CD4-positive, alpha-beta T cell treated with Interleukin-6 at 100 ng/mL for 8 hours (primary cell): ENCODE measurements around the gene C19orf81.

ENCODE experiments used
- DNase-seq: peaks from one replicate; pipeline ENCODE4 v3.0.0-alpha.2; 2020; ENCODE audit warnings: mixed read lengths, low spot score

C19orf81 gene

GRCh38 chr19:50659318-50660087 is 10.3 kb downstream of the C19orf81 start:
- DNase-seq, result no peak

GRCh38 chr19:50660088-50660366 is 10.8 kb downstream of the C19orf81 start:
- no peak for DNase-seq

GRCh38 chr19:50661023-50661422 is 11.8 kb downstream of the C19orf81 start:
- no peak for DNase-seq

- DNase-seq, result no peak
These were observed 12.8 kb downstream of the C19orf81 start for GRCh38 chr19:50661766-50662650.

GRCh38 chr19:50662651-50663481 is 13.6 kb downstream of the C19orf81 start:
- no peak for DNase-seq

GRCh38 chr19:50663482-50663790 is 14.2 kb downstream of the C19orf81 start:
- no peak for DNase-seq

GRCh38 chr19:50664204-50664603 is 15.0 kb downstream of the C19orf81 start:
- DNase-seq, result no peak

GRCh38 chr19:50666346-50667176 is 17.3 kb downstream of the C19orf81 start:
- DNase-seq, result no peak

- no peak for DNase-seq
These were observed 18.0 kb downstream of the C19orf81 start for GRCh38 chr19:50667177-50667758.

GRCh38 chr19:50667759-50668231 is 18.6 kb downstream of the C19orf81 start:
- no peak for DNase-seq

- no peak for DNase-seq
These were observed 19.2 kb downstream of the C19orf81 start for GRCh38 chr19:50668416-50668815.

GRCh38 chr19:50668879-50669278 is 19.6 kb downstream of the C19orf81 start:
- no peak for DNase-seq

GRCh38 chr19:50669302-50670101 is 20.3 kb downstream of the C19orf81 start:
- DNase-seq, result no peak

- no peak for DNase-seq
These were observed 20.8 kb downstream of the C19orf81 start for GRCh38 chr19:50670102-50670380.

- DNase-seq, result no peak
These were observed 23.9 kb downstream of the C19orf81 start for GRCh38 chr19:50673118-50673517.

GRCh38 chr19:50676625-50677197 is 27.5 kb downstream of the C19orf81 start:
- no peak for DNase-seq

GRCh38 chr19:50677636-50678035 is 28.4 kb downstream of the C19orf81 start:
- DNase-seq, result no peak

GRCh38 chr19:50678323-50678722 is 29.1 kb downstream of the C19orf81 start:
- no peak for DNase-seq

GRCh38 chr19:50679177-50680125 is 30.2 kb downstream of the C19orf81 start:
- peak; percentile 55 for DNase-seq
